Measurements from ENCODE around the gene OPRL1. TPM values are rescaled to one million over a fixed set of nuclear protein-coding genes. Genes with fewer than 3 reads are reported as not detected.
"Not testable (repeated sequence)": the region's sequence is repeated elsewhere in the genome, so short reads cannot be mapped to it uniquely, and the experiment has no call there.

The OPRL1 gene
- total RNA-seq, 1 donor from 2014 or later: 1.1 TPM

- DNase-seq (ENCODE audit: low read depth): no peak
Measured at GRCh38 chr20:64114356-64114971, 34.6 kb downstream of the OPRL1 start.

GRCh38 chr20:64115171-64115911 is 35.5 kb downstream of the OPRL1 start:
- DNase-seq (ENCODE audit: low read depth): no peak

GRCh38 chr20:64116016-64116415 is 36.1 kb downstream of the OPRL1 start:
- no peak for DNase-seq (ENCODE audit: low read depth)

- DNase-seq (ENCODE audit: low read depth): no peak
Measured at GRCh38 chr20:64116541-64117431, 36.9 kb downstream of the OPRL1 start.

- not testable (repeated sequence) for DNase-seq (ENCODE audit: low read depth)
Measured at GRCh38 chr20:64117432-64117777, 37.5 kb downstream of the OPRL1 start.

GRCh38 chr20:64119301-64119680 is 39.4 kb downstream of the OPRL1 start:
- DNase-seq (ENCODE audit: low read depth): no peak

- no peak for DNase-seq (ENCODE audit: low read depth)
Measured at GRCh38 chr20:64119681-64120341, 39.9 kb downstream of the OPRL1 start.

- DNase-seq (ENCODE audit: low read depth): no peak
Measured at GRCh38 chr20:64121586-64121985, 41.7 kb downstream of the OPRL1 start.

GRCh38 chr20:64122927-64123326 is 43.0 kb downstream of the OPRL1 start:
- DNase-seq (ENCODE audit: low read depth): not testable (repeated sequence)

- DNase-seq (ENCODE audit: low read depth): not testable (repeated sequence)
Measured at GRCh38 chr20:64123517-64123916, 43.6 kb downstream of the OPRL1 start.

GRCh38 chr20:64129146-64129782 is 49.4 kb downstream of the OPRL1 start:
- DNase-seq (ENCODE audit: low read depth): no peak

GRCh38 chr20:64130271-64130670 is 50.4 kb downstream of the OPRL1 start:
- DNase-seq (ENCODE audit: low read depth): no peak

GRCh38 chr20:64130876-64131275 is 51.0 kb downstream of the OPRL1 start:
- no peak for DNase-seq (ENCODE audit: low read depth)

- DNase-seq (ENCODE audit: low read depth): no peak
Measured at GRCh38 chr20:64131406-64131805, 51.5 kb downstream of the OPRL1 start.

- DNase-seq (ENCODE audit: low read depth): no peak
Measured at GRCh38 chr20:64133951-64134407, 54.1 kb downstream of the OPRL1 start.

GRCh38 chr20:64134744-64135143 is 54.9 kb downstream of the OPRL1 start:
- not testable (repeated sequence) for DNase-seq (ENCODE audit: low read depth)

- DNase-seq (ENCODE audit: low read depth): no peak
Measured at GRCh38 chr20:64136004-64136710, 56.3 kb downstream of the OPRL1 start.

- no peak for DNase-seq (ENCODE audit: low read depth)
Measured at GRCh38 chr20:64137598-64138031, 57.7 kb downstream of the OPRL1 start.

GRCh38 chr20:64138276-64138815 is 58.5 kb downstream of the OPRL1 start:
- DNase-seq (ENCODE audit: low read depth): no peak

All from myocyte (in vitro differentiated cells).